Natural killer cell treated with Interleukin-12 subunit alpha and Interleukin-12 subunit beta and Interleukin-15 and Interleukin-18, amount 100 ng/mL, for 72 hours (primary cell): ENCODE data around the gene ANKRD40CL. TPM values are rescaled to one million over a fixed set of nuclear protein-coding genes. Genes with fewer than 3 reads are reported as not detected.

Experiments
- ATAC-seq, 2 donors: fragments of 150-1000 bp; cut with Tn5 transposase in 1 of 2; sonication (Bioruptor Pico), chemical (Tn5 transposase) in 1 of 2; 2 replicates each; pipeline ENCODE4 v1.10.0; 2021
- DNase-seq: peaks from one replicate; pipeline ENCODE4 v3.0.0; 2022; ENCODE audit warnings: low spot score
- H3K27ac Mint-ChIP-seq, 2 donors: 1 replicate in 1 of 2; 2 replicates in 1 of 2; pipeline ENCODE4 v1.8.0; 2022; ENCODE audit warnings: mixed read lengths in 2 of 2, mild to moderate bottlenecking in 1 of 2, moderate library complexity in 1 of 2
- H3K27me3 Mint-ChIP-seq, 2 donors: 1 replicate in 1 of 2; 2 replicates in 1 of 2; pipeline ENCODE4 v1.8.0; 2022; ENCODE audit warnings: mixed read lengths in 2 of 2
- H3K36me3 Mint-ChIP-seq: one replicate; pipeline ENCODE4 v1.8.0; 2022; ENCODE audit warnings: mixed read lengths
- H3K4me1 Mint-ChIP-seq, 2 donors: 1 replicate in 1 of 2; 2 replicates in 1 of 2; pipeline ENCODE4 v1.8.0; 2022; ENCODE audit warnings: low read depth in 2 of 2, mixed read lengths in 2 of 2, mild to moderate bottlenecking in 1 of 2
- H3K4me3 Mint-ChIP-seq: one replicate; pipeline ENCODE4 v1.8.0; 2022; ENCODE audit warnings: mixed read lengths
- H3K9me3 Mint-ChIP-seq: 2 replicates; pipeline ENCODE4 v1.8.0; 2022; ENCODE audit warnings: mixed read lengths
- total RNA-seq, 2 donors: library from RNA; stranded (reverse); gene quantifications; one replicate each; pipeline ENCODE4 v1.2.3, GENCODE V29; 2022

Gene ANKRD40CL
- total RNA-seq, 2 donors from 2014 or later: not detected

- H3K9me3 Mint-ChIP-seq: no peaks in the 10 kb centered on the region
- DNase-seq (no peak), ATAC-seq (no peak)
- no peak overlapping the region for H3K4me3 Mint-ChIP-seq
- no peaks in the 10 kb centered on the region for H3K36me3 Mint-ChIP-seq
- H3K27ac Mint-ChIP-seq: no peak overlapping the region
- peaks cover 6 to 11% of the 10 kb centered on the region in 2 donors for H3K4me1 Mint-ChIP-seq
- peaks cover 0 to 12% of the 10 kb centered on the region in 2 donors for H3K27me3 Mint-ChIP-seq
Measured at GRCh38 chr17:50781167-50781566, 13.8 kb upstream of the ANKRD40CL start.

- peaks cover 0 to 12% of the 10 kb centered on the region in 2 donors for H3K27me3 Mint-ChIP-seq
- H3K4me1 Mint-ChIP-seq: peaks cover 6 to 11% of the 10 kb centered on the region in 2 donors
- peak overlapping the region; percentile 16 for H3K4me3 Mint-ChIP-seq
- H3K36me3 Mint-ChIP-seq: no peaks in the 10 kb centered on the region
- ATAC-seq: no peak
- no peak for DNase-seq
- H3K9me3 Mint-ChIP-seq: no peaks in the 10 kb centered on the region
- H3K27ac Mint-ChIP-seq: no peak overlapping the region
Measured at GRCh38 chr17:50779747-50780353, 12.5 kb upstream of the ANKRD40CL start.

GRCh38 chr17:50778988-50779387 lies 11.7 kb upstream of the ANKRD40CL start:
- no peak for DNase-seq
- Mint-ChIP-seq H3K36me3 (no peaks in the 10 kb centered on the region), H3K9me3 (no peaks in the 10 kb centered on the region), H3K4me1 (peaks cover 6 to 11% of the 10 kb centered on the region in 2 donors), H3K27me3 (peaks cover 0 to 12% of the 10 kb centered on the region in 2 donors), H3K27ac (no peak overlapping the region), H3K4me3 (no peak overlapping the region)
- ATAC-seq: no peak

- DNase-seq (no peak), ATAC-seq (no peak)
- no peaks in the 10 kb centered on the region for H3K36me3 Mint-ChIP-seq
- no peak overlapping the region for H3K4me3 Mint-ChIP-seq
- H3K27ac Mint-ChIP-seq: no peak overlapping the region
- H3K9me3 Mint-ChIP-seq: no peaks in the 10 kb centered on the region
- peaks cover 0 to 12% of the 10 kb centered on the region in 2 donors for H3K27me3 Mint-ChIP-seq
- H3K4me1 Mint-ChIP-seq: peaks cover 6 to 11% of the 10 kb centered on the region in 2 donors
Measured at GRCh38 chr17:50778471-50778870, 11.2 kb upstream of the ANKRD40CL start.

- Mint-ChIP-seq H3K27me3 (peaks cover 0 to 3% of the 10 kb centered on the region in 2 donors), H3K9me3 (no peaks in the 10 kb centered on the region), H3K4me1 (peaks cover 7 to 12% of the 10 kb centered on the region in 2 donors), H3K27ac (no peak overlapping the region), H3K36me3 (no peaks in the 10 kb centered on the region), H3K4me3 (no peak overlapping the region)
- ATAC-seq (no peak), DNase-seq (no peak)
Measured at GRCh38 chr17:50775926-50776325, 8.6 kb upstream of the ANKRD40CL start.

- ATAC-seq (no peak), DNase-seq (no peak)
- peaks cover 0 to under 1% of the 10 kb centered on the region in 2 donors for H3K27me3 Mint-ChIP-seq
- no peaks in the 10 kb centered on the region for H3K36me3 Mint-ChIP-seq
- no peak overlapping the region for H3K27ac Mint-ChIP-seq
- H3K4me3 Mint-ChIP-seq: no peak overlapping the region
- H3K4me1 Mint-ChIP-seq: peaks cover 1 to 6% of the 10 kb centered on the region in 2 donors
- H3K9me3 Mint-ChIP-seq: no peaks in the 10 kb centered on the region
Measured at GRCh38 chr17:50774225-50774803, 7.0 kb upstream of the ANKRD40CL start.

GRCh38 chr17:50771991-50772785 lies 4.9 kb upstream of the ANKRD40CL start:
- Mint-ChIP-seq H3K9me3 (no peaks in the 10 kb centered on the region), H3K27me3 (no peaks in the 10 kb centered on the region), H3K4me3 (no peak overlapping the region), H3K4me1 (peaks cover 0 to 9% of the 10 kb centered on the region in 2 donors), H3K27ac (no peak overlapping the region), H3K36me3 (no peaks in the 10 kb centered on the region)
- DNase-seq (no peak), ATAC-seq (peak in 1 of 2 donors; percentile 53)

GRCh38 chr17:50770346-50770745 lies 3.0 kb upstream of the ANKRD40CL start:
- peaks cover 3 to 16% of the 10 kb centered on the region in 2 donors for H3K4me1 Mint-ChIP-seq
- no peak overlapping the region for H3K4me3 Mint-ChIP-seq
- no peak for ATAC-seq
- DNase-seq: no peak
- H3K27ac Mint-ChIP-seq: no peak overlapping the region
- no peaks in the 10 kb centered on the region for H3K9me3 Mint-ChIP-seq
- no peaks in the 10 kb centered on the region for H3K36me3 Mint-ChIP-seq
- H3K27me3 Mint-ChIP-seq: peaks cover 0 to 4% of the 10 kb centered on the region in 2 donors

GRCh38 chr17:50769884-50770283 lies 2.6 kb upstream of the ANKRD40CL start:
- H3K4me1 Mint-ChIP-seq: peaks cover 3 to 16% of the 10 kb centered on the region in 2 donors
- no peak for ATAC-seq
- H3K27me3 Mint-ChIP-seq: peaks cover 0 to 4% of the 10 kb centered on the region in 2 donors
- no peak for DNase-seq
- H3K4me3 Mint-ChIP-seq: no peak overlapping the region
- no peaks in the 10 kb centered on the region for H3K36me3 Mint-ChIP-seq
- no peak overlapping the region for H3K27ac Mint-ChIP-seq
- H3K9me3 Mint-ChIP-seq: no peaks in the 10 kb centered on the region

GRCh38 chr17:50768346-50768761 lies 1.0 kb upstream of the ANKRD40CL start:
- ATAC-seq: no peak
- Mint-ChIP-seq H3K4me1 (peaks cover 4 to 18% of the 10 kb centered on the region in 2 donors), H3K27me3 (peaks cover 8 to 12% of the 10 kb centered on the region in 2 donors), H3K9me3 (no peaks in the 10 kb centered on the region), H3K27ac (no peak overlapping the region), H3K36me3 (no peaks in the 10 kb centered on the region), H3K4me3 (no peak overlapping the region)
- no peak for DNase-seq

- no peak overlapping the region for H3K27ac Mint-ChIP-seq
- H3K9me3 Mint-ChIP-seq: no peaks in the 10 kb centered on the region
- H3K27me3 Mint-ChIP-seq: peaks cover 10 to 17% of the 10 kb centered on the region in 2 donors
- H3K4me3 Mint-ChIP-seq: no peak overlapping the region
- no peak for DNase-seq
- ATAC-seq: peak in 1 of 2 donors; percentile 38
- H3K36me3 Mint-ChIP-seq: no peaks in the 10 kb centered on the region
- H3K4me1 Mint-ChIP-seq: peaks cover 7 to 18% of the 10 kb centered on the region in 2 donors
Measured at GRCh38 chr17:50767030-50767429, 288 bp downstream of the ANKRD40CL start.

- Mint-ChIP-seq H3K36me3 (no peaks in the 10 kb centered on the region), H3K27ac (no peak overlapping the region), H3K9me3 (no peaks in the 10 kb centered on the region), H3K4me1 (peaks cover 7 to 16% of the 10 kb centered on the region in 2 donors), H3K27me3 (peaks cover 10 to 17% of the 10 kb centered on the region in 2 donors), H3K4me3 (no peak overlapping the region)
- ATAC-seq (peak in 1 of 2 donors; percentile 34), DNase-seq (no peak)
Measured at GRCh38 chr17:50766222-50767023, 895 bp downstream of the ANKRD40CL start.

GRCh38 chr17:50765454-50766221 lies 1.7 kb downstream of the ANKRD40CL start:
- Mint-ChIP-seq H3K27ac (no peak overlapping the region), H3K36me3 (no peaks in the 10 kb centered on the region), H3K27me3 (peaks cover 10 to 17% of the 10 kb centered on the region in 2 donors), H3K4me3 (no peak overlapping the region), H3K4me1 (peaks cover 7 to 16% of the 10 kb centered on the region in 2 donors), H3K9me3 (no peaks in the 10 kb centered on the region)
- ATAC-seq (peak in 1 of 2 donors; percentile 36), DNase-seq (no peak)
